ENCODE data around the gene NOL4L. TPM values are rescaled to one million over a fixed set of nuclear protein-coding genes. Genes with fewer than 3 reads are reported as not detected.

The NOL4L gene
- polyA plus RNA-seq, 5 donors: 31.0 to 41.4 (median 39.2) TPM

DNA sequence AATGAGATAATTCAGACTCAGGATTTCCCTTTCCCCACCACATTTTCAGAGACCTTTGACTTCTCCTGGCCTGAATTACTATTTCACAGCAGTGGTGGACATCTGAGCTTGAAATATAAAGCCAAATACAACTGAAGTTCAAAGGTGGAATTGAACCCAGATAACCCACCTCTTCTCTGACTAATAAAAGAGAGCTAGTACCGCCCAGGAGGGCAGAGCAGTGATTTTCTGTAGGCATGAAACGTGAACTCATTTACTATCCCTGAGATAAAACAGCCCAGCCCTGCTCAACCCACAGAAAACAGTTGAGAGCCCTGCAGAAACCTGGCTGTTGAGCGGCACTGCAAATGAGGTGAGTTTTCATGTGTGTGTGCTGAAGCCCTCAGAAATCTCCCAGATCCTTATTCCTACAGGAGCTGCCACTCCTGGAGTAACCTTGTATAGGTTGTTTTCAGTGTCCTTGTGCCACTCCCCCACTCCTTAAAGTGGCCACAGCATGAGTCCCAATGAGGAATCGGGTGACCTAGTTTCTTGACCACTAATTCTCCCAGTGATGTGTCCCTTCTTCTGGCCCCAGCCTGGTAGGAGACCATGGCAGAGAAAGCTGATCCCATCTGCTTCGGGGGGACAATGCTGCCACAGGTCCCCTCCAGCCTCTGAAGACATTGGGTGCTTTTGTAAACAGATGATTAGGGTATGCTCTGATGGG, 99.2 kb downstream of the NOL4L start:
- no peak for DNase-seq

- peak; percentile 70 to 80 for DNase-seq
These were observed 100.0 kb downstream of the NOL4L start for GRCh38 chr20:32484958-32485769.

- no peak for DNase-seq
These were observed 100.7 kb downstream of the NOL4L start for GRCh38 chr20:32484225-32484957.

DNA sequence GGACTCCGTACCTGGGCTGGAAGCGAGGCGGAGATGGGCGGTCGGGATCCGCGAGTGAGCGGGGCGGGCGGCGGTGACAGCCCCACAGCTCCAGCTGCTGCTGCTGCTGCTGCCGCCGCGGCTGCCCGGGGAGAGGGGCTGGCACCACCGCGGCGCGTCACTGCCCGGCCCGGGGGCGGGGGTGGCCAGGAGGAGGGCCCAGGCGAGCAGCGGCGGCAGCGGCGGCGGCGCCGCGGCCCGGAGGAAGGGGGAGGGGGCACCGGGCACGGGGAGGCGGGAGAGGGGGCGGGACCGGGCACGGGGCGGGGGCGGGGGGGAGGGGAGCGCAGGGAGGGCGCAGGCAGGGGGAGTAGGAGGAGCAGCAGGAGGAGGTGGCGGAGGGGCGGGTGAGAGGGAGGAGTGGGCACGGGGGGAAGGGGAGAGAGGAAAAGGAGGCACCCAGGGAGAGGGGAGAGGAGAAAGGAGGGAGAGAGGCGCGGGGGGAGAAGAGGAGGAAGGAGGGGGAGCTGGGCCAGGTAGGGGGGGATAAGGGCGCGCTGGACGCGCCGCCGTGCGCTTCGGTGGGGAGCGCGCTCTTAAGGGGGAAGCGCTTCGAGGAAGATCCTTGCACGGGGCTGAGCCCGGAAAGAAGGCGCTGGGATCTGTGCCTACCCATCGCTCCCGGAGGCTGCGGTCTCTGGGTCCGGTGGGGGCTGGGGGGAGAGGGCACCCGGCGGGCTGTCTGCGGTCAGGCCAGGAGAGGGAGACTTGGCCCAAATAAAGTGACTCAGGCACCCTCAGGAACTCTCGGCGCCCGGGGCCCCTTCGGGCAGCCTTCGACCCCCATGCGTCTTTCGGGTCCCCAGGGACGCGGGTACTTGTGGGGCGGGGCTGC, 101.5 kb downstream of the NOL4L start:
- peak; percentile 74 to 75 for DNase-seq

- no peak for DNase-seq
These were observed 102.5 kb downstream of the NOL4L start for GRCh38 chr20:32482442-32483261.

DNA sequence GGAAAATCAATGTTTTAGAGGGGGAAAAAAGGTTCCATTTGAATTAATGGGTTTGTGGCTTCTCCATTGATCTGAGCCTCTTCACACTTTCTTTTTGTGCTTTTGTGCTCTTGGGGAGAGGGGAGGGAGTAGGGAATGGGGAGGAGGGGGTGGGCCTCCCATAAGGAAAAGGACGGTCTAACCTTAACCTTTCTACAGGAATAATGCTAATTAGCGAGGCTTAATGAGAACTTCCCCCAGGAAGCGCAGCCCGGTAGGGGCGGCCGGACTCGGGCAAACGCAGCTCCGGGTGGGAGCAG, 103.0 kb downstream of the NOL4L start:
- no peak for DNase-seq

GRCh38 chr20:32481311-32482142, 103.6 kb downstream of the NOL4L start:
- DNase-seq: no peak

GRCh38 chr20:32480371-32481241, 104.5 kb downstream of the NOL4L start:
- no peak for DNase-seq

GRCh38 chr20:32479697-32480171, 105.4 kb downstream of the NOL4L start:
- DNase-seq: no peak

DNA sequence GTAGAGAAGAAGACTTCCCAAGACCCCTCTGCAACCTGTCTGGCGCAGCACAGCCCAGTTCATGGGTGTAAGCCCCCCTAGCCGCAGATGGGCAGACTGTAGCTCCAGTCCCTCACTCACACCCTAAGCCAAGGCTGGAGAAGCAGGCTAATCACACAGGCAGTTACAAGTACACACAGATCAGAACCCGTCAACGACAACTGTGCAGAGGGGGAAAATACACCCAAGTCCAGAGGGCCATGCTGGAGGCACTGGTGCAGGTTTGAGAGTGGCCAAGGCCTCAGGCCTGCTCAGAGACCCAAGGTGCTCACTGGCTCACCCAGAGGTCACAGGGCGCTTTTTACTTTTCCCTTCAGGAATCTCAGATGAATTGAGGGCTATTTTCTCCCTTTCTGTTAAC, 106.1 kb downstream of the NOL4L start:
- no peak for DNase-seq

GRCh38 chr20:32478576-32478975, 106.6 kb downstream of the NOL4L start:
- DNase-seq: no peak

GRCh38 chr20:32477594-32478512, 107.3 kb downstream of the NOL4L start:
- no peak for DNase-seq

GRCh38 chr20:32476684-32477593, 108.2 kb downstream of the NOL4L start:
- DNase-seq: no peak

DNA sequence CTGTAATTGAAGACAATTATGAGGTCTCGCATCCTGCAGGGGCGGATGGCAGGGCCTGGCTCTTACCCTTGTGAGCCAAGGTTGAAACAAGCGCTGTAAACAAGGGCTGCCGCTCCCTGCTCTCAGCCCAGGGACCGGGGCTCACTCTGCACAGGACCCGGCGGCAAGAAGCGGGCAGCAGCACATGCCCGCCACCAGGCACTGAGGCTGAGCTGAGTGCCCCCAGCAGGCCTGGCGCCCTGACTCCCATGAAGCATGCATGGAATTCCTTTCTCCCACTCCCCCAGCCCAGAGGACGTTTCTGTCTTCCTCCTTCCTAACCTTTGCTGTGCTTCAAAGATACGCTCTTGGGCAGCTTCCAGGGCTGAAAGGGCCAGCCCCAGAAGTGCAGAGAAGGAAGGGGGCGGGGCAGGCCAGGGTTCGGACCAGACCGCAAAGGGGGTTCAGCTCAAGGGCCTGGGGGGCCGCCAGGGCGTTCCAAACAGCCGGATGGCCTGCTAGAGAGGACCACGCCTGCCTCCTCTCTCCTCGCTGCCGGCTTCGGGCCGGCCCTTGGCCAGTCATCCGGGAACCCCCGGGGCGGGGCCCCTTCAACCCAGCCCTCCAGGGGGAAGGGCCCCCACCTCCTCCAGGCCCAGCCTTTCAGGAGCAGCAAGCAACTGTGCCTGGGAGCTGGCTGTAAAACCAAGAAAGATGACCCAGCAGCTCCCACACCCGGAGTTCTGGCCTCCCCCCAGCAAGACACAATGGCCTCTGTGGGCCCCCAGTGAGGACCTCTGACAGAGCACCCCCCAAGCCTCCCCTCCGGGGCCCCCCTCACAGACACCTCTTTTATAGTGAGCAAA, 109.9 kb downstream of the NOL4L start:
- peak; percentile 94 for DNase-seq

DNA sequence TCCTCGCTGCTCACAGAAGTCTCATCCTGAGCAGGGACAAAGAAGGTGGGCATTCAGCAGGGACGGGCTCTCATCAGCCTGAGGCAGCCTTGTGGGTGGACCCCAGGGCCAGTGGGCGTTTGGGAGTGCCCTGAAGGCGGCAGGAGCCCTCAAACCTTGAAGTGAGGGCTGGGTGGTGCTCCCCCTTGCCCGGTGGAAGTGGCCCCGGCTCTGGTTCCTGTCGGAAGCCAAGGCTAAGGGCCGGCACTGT, 110.5 kb downstream of the NOL4L start:
- DNase-seq: no peak

Data from right lung (tissue), 5 donors.